ENCODE data around the gene KLHL17.
"Not testable (repeated sequence)": the region's sequence is repeated elsewhere in the genome, so short reads cannot be mapped to it uniquely, and the experiment has no call there.

KLHL17 gene

GRCh38 chr1:970242-970972 lies 10.0 kb downstream of the KLHL17 start:
- DNase-seq = no peak

DNA sequence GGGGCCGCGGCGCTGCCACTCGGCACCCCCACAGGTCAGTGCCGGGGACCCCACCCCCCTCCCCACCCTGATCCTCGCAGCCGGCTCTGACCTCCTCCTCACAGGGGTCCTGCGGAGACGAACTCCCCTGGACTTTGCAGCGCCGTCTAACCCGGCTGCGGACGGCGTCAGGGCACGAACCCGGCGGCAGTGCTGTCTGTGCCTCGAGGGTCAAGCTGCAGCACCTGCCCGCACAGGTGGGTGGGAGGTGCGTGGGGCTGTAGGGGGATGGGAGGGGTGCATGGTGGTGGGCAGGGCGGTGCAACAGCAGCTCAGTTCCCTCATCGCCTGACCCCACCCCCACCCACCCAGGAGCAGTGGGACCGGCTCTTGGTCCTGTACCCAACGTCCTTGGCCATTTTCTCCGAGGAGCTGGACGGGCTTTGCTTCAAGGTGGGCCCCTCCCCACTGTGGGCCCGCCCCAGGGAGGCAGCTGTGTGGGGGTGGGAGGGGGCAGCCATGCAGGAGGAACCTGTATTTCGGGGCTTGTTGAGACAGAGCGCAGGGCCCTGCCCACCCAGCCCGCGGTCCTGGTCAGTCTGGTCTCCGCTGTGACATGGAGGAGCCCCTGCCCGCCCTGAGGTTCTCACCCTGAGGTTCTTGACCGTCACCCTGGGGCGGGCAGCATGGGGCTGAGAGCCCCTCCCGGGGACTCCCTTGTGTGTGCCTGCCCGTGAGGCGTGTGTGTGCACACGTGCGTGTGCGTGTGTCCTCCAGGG lies 10.8 kb downstream of the KLHL17 start:
- DNase-seq = no peak

- no peak for DNase-seq
Observed at GRCh38 chr1:971751-972506, 11.5 kb downstream of the KLHL17 start.

- no peak for DNase-seq
Observed at GRCh38 chr1:972726-973458, 12.5 kb downstream of the KLHL17 start.

- DNase-seq = no peak
Observed at GRCh38 chr1:973459-974292, 13.3 kb downstream of the KLHL17 start.

DNA sequence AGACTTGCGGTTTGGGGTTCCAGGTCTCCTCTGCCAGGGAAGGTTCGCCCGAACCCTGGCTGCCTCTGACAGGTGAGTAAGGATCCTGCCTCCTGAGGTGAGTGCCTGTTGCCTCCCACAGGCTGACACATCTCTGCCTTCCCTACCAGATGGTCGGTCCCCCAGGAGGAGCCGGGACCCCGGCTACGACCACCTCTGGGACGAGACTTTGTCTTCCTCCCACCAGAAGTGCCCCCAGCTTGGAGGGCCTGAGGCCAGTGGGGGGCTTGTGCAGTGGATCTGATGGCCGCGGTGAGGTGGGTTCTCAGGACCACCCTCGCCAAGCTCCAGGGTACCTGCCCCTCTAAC lies 13.9 kb downstream of the KLHL17 start:
- no peak for DNase-seq

GRCh38 chr1:974687-975328 lies 14.4 kb downstream of the KLHL17 start:
- DNase-seq = no peak

DNA sequence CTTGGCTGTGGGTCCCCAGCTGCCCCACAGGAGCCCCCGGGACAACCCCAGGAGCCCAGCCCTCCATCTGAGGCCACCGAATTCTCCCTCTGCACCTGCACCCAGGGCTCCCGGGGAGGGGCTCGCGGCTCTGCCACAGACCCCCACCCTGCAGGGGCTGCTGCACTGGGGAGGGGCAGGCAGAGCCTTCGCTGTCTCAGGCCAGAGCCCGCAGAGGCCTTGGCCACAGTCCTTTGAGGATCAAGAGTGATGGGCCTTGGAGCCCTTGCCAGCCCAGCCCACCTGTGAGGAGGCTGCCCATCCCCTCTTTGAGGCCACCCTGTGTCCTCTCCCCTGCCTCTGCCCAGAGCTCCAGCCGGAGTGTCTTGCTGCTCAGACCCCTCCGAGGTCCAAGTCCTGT lies 15.0 kb downstream of the KLHL17 start:
- no peak for DNase-seq

DNA sequence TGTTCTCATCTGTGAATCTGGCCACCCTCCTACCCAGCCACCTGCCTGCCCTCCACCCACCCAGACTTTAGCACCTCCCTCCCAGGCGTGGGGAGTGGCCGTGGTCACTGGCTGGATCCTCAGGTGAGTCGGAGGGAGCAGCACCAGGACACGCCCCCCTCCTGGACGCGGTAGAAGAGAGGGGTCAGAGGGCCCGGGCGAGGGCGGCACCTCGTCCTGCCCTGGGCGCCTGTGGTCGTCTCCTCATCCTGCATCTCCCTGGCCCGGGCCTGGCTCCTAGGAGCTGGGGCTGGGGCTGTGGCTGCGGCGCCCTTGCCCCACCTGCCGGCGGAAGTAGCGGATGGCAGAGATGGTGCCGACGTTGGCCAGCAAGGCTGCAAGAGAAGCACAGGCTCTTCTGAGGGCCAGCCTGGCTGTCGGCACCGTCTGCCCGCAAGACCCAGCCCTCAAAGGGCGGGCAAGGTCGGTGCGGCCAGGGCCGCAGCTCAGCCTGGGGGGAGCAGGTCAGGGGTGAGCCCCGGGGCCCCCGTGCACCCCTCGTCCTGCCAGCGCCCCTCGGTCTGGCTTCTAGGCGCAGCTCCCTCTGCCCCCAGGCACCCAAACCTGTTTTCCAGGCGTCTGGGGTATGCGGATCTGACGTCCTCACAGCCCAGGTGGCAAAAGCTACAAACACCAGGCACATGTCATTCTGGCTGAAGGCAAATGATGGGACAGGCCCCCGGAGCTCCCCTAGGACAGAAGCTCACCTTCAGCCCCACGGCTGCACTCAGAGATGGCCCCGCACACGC lies 15.7 kb downstream of the KLHL17 start:
- DNase-seq = no peak

GRCh38 chr1:976791-977190 lies 16.4 kb downstream of the KLHL17 start:
- DNase-seq = not testable (repeated sequence)

- DNase-seq = no peak
Observed at GRCh38 chr1:978069-978834, 17.9 kb downstream of the KLHL17 start.

DNA sequence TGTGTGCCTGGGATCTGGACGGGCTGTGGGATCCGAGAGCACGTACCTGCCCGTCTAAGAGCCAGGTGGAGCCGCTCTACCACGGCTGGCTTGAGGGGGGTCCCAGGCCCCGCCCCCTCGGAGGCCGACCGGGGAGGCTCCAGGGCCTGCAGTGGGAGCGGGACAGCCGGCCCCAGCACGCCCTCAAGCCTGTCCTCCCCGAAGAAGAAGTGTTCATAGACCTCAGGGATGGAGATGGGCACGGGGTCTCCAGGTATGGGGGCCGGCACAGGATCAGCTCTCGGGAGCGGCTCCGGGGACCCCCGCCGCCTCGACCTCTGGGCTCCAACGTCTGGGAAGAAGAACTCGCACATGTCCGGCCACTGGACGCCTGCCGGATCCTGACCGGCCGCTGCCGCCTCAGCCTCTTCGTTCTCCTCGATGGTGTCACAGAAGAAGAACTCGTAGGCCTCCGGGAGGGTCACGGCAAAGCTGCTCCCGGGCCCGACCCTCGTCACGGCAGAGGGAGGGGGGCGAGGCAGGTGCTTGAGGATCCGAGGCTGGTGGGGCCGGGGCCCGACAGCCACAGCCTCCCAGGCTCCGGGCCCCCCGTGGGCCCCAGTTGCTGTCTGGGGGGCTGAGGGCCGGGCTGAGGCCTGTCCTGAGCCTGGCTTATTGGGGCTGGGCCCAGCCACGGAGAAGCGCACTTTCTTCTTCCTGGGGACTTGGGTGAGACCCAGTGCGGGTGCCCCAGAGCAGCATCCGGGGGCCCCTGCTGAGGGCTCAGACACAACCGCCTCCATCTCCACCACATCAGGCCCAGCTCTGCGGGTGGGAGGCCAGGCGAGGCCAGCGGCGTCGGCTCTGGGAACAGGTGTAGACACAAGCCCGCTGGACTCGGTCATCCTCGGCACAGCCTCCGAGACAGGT lies 18.7 kb downstream of the KLHL17 start:
- no peak for DNase-seq

DNA sequence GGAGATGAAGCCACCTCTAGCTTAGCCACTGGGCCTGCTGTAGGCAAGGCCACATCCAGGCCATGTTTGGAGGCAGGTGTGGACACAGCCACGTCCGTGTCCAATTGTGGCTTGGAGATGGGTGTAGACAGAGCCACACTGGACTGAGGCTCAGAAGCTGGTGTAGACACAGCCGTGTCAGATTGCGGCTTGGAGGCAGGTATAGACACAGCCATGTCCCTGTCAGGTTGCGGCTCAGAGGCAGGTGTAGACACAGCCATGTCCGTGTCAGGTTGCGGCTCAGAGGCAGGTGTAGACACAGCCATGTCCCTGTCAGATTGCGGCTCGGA lies 19.3 kb downstream of the KLHL17 start:
- no peak for DNase-seq

GRCh38 chr1:980137-980571 lies 19.8 kb downstream of the KLHL17 start:
- no peak for DNase-seq

GRCh38 chr1:980602-981395 lies 20.4 kb downstream of the KLHL17 start:
- DNase-seq = no peak

GRCh38 chr1:981491-981954 lies 21.1 kb downstream of the KLHL17 start:
- DNase-seq = no peak

- no peak for DNase-seq
Observed at GRCh38 chr1:981955-982558, 21.7 kb downstream of the KLHL17 start, which contains the start of gene PERM1. Gene PERM1 (minus strand): TSS chr1:982093. CDS start chr1:981029, 1,064 bp downstream.

Data from NCI-H2081 treated with DMSO at 0.1 percent for 48 hours (cell line).